Rectal smooth muscle tissue (tissue), 1 donor: ENCODE data around the gene ARHGEF28.

Experiments
- H3K27ac ChIP-seq: one replicate; pipeline ENCODE4 v1.7.0; 2013; ENCODE audit warnings: low read depth, low read length, inconsistent platforms
- H3K27me3 ChIP-seq: one replicate; pipeline ENCODE4 v1.7.0; 2013; ENCODE audit warnings: low read length; ENCODE audit not compliant: control insufficient read depth, insufficient read depth
- H3K36me3 ChIP-seq: one replicate; pipeline ENCODE4 v1.7.0; 2013; ENCODE audit warnings: low read length; ENCODE audit not compliant: control insufficient read depth, insufficient read depth
- H3K4me1 ChIP-seq: one replicate; pipeline ENCODE4 v1.7.0; 2013; ENCODE audit warnings: low read length; ENCODE audit not compliant: control insufficient read depth, insufficient read depth
- H3K4me3 ChIP-seq: one replicate; pipeline ENCODE4 v1.7.0; 2013; ENCODE audit warnings: low read length
- H3K9ac ChIP-seq: one replicate; pipeline ENCODE4 v1.7.0; 2013; ENCODE audit warnings: low read length

The ARHGEF28 gene

DNA sequence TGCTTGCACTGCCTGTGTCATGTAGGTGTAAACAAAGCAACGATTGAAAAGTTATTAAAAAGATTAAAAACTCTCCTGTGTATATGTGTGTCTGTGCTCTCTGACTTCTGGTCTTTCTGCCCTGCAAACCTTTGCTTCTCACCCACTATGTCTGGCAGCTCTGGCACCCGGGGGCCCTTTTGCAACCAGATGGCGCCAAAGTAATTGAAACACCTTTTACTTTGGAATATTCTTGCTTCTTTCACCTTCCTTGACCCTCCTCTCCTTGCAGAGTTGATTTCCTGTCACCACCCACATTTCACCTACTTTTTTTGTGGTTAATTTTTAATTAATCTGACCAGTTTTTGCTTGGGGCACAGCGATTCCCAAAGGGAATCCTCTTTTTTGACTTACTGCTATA lies 275.5 kb downstream of the ARHGEF28 start:
- H3K27me3 ChIP-seq: no peaks in the 10 kb centered on the region
- no peak overlapping the region for H3K27ac ChIP-seq
- H3K36me3 ChIP-seq: no peaks in the 10 kb centered on the region
- H3K4me3 ChIP-seq: no peak overlapping the region
- peaks cover 2% of the 10 kb centered on the region for H3K4me1 ChIP-seq
- no peak overlapping the region for H3K9ac ChIP-seq

DNA sequence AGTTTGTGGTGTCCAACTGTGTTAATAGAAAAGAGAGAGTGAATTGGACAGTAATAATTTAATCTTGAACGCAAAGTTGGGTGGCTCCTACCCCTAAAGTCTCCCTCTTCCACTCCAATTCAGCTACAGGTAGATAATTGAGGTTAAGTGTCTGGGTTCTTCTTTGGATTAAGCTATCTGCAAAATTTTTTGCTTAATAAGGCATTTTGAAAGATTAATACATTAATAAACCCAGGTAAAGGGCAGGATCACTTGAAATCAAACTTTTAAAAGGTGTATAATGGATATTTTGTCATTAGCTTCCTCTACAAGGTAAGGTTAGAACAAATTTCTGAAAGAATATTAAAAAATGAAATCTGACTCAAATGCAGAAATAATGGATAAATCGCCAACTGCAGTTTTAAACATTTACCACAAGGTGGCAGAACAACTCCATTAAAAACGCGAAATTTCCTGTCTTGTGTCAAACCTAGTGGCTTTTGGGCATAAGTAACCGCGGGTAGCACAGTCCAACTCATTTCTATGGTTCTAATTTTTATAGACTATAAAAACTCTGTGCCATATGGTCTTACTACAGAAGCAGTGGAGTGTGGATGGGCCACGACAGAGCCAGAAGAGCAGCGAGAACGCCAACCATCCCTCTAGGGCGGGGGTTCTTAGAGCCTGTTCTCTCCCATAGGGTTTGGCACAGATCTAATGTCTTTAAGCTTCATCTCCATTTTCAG lies 276.5 kb downstream of the ARHGEF28 start:
- Histone ChIP-seq H3K9ac (no peak overlapping the region), H3K4me1 (peaks cover 2% of the 10 kb centered on the region), H3K27ac (no peak overlapping the region), H3K4me3 (no peak overlapping the region), H3K27me3 (no peaks in the 10 kb centered on the region), H3K36me3 (no peaks in the 10 kb centered on the region)

DNA sequence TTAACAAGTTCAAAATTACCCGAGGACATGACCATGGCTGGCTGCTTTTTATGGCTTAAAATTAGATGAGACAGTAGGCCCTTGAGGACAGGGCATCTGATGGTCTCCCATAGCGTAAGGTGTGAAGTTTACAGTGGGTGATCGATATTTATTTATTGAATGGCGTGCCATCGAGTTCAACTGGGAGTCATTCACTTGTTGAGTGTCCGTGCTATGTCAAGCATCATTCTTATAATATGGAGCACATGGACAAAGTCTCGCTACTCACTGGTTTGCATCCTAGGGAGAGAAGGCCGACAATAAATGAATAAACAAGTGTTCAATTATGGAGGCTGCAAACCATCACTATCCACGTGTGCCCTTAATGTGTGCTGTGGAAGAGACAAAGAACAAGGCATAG lies 277.2 kb downstream of the ARHGEF28 start:
- Histone ChIP-seq H3K36me3 (no peaks in the 10 kb centered on the region), H3K27ac (no peak overlapping the region), H3K4me3 (no peak overlapping the region), H3K27me3 (no peaks in the 10 kb centered on the region), H3K4me1 (peaks cover 2% of the 10 kb centered on the region), H3K9ac (no peak overlapping the region)

DNA sequence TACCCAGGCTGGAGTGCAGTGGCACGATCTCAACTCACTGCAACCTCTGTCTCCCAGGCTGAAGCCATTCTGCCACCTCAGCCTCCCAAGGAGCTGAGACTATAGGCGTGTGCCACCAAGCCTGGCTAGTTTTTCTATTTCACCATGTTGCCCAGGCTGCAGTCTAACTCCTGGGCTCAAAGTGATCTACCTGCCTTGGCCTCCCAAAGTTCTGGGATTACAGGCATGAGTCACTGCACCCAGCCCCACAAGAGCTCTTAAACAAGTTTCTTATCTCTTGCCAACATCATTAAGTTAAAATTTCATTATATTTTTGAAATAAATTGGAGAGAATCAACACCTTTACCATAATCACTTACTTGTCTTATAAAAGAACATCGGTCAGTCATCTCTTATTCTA lies 280.3 kb downstream of the ARHGEF28 start:
- Histone ChIP-seq H3K4me1 (peaks cover 2% of the 10 kb centered on the region), H3K27me3 (no peaks in the 10 kb centered on the region), H3K9ac (no peak overlapping the region), H3K27ac (no peak overlapping the region), H3K36me3 (no peaks in the 10 kb centered on the region), H3K4me3 (no peak overlapping the region)

DNA sequence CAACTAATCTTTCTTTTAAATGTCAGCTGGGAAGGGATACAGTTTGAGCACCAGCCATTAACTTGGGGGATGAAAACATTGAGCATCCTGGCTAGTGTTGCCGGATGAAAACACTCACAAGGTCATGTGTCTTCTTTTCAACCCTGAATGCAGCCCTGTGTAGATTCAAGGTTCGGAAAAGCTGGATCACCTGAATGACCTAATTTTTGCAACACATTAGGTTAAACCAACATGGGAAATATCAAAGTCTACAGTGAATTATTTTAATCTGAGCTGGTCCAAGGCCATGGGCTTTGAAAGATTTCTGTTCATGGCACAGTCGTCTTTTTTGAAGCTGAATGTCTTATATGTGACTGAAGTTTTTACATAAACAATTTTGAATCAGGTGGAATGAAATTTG lies 281.2 kb downstream of the ARHGEF28 start:
- no peak overlapping the region for H3K27ac ChIP-seq

DNA sequence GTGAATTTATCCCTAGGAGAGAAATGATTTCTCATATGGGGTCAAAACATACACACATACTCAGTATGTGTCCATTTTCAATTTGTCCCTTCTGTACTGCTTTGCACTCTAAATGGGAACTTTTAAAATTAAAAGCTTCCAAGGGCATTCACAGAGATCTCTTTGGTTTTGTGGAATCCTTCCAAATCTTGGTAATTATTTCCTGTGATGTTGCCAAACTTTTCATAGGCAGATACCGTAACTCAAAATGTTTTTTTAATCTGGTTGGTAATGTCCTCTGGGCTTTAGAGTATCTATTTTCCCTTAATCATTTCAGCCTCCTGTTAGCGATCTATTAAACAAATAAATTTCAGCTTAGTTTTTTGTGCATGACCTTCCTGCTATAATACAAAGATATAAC lies 282.4 kb downstream of the ARHGEF28 start:
- Histone ChIP-seq H3K9ac (no peak overlapping the region), H3K36me3 (no peaks in the 10 kb centered on the region), H3K27ac (no peak overlapping the region)

More for the DNA sequence above, 281.2 kb downstream of the ARHGEF28 start:
- Histone ChIP-seq H3K36me3 (no peaks in the 10 kb centered on the region), H3K27me3 (no peaks in the 10 kb centered on the region), H3K4me3 (no peak overlapping the region), H3K9ac (no peak overlapping the region), H3K4me1 (peaks cover 2% of the 10 kb centered on the region)

DNA sequence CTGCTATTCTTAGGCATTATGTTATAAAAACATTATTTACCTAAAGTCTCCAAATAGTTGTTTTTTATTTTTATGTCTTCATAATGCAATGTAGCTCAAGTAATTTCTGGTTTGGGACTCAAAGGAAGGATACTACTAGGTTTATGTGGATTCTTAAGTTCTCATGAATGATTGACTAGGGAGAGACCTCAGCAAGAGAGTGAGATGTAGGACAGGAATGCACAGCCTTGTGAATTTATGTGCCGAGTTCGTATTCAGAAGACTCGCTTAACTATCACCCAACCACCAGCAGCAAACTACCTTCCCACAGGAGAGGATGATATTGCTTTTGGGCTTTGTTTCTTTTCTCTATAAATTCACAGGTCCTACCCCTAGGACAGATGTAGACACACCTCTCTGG lies 282.9 kb downstream of the ARHGEF28 start:
- no peak overlapping the region for H3K27ac ChIP-seq
- no peaks in the 10 kb centered on the region for H3K4me1 ChIP-seq
- H3K9ac ChIP-seq: no peak overlapping the region
- no peak overlapping the region for H3K4me3 ChIP-seq
- no peaks in the 10 kb centered on the region for H3K27me3 ChIP-seq
- no peaks in the 10 kb centered on the region for H3K36me3 ChIP-seq

More for the DNA sequence above, 282.4 kb downstream of the ARHGEF28 start:
- H3K4me3 ChIP-seq: no peak overlapping the region
- no peaks in the 10 kb centered on the region for H3K27me3 ChIP-seq
- no peaks in the 10 kb centered on the region for H3K4me1 ChIP-seq

DNA sequence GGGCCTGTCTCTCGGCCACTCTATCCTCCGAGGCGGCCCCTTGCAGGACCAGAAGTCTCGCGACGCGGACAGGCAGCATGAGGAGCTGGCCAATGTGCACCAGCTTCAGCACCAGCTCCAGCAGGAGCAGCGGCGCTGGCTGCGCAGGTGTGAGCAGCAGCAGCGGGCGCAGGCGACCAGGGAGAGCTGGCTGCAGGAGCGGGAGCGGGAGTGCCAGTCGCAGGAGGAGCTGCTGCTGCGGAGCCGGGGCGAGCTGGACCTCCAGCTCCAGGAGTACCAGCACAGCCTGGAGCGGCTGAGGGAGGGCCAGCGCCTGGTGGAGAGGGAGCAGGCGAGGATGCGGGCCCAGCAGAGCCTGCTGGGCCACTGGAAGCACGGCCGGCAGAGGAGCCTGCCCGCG lies 283.5 kb downstream of the ARHGEF28 start:
- H3K36me3 ChIP-seq: no peaks in the 10 kb centered on the region
- no peaks in the 10 kb centered on the region for H3K4me1 ChIP-seq
- no peak overlapping the region for H3K27ac ChIP-seq
- H3K27me3 ChIP-seq: no peaks in the 10 kb centered on the region
- H3K9ac ChIP-seq: no peak overlapping the region
- H3K4me3 ChIP-seq: no peak overlapping the region

DNA sequence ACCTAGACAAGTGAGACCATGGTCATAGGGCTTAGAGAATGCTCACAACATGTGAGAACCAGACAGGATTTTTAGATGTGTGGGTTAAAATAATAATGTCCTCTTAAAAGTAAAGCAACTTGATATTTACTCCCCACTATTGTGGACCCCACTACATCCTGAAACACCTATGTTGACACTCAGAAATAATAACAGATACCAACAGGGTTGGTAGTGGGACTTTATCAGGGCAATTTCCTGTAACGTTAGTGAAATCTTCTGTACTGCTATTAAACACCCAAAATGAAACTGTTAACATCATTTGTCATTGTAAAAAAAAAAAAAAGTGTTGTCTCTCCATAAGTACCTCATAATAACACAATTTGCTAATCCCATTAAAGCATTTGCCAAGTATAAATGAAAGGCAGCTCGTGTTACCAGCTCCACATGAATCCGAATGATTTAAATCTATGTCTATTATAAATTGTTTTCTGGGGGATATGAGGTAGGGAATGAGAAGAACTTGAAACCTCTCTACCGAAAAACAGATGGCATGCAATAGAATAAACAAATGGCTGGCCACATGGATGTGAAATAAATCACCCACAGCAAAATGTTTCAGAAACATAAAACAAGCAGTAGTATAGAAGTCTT lies 285.9 kb downstream of the ARHGEF28 start:
- H3K4me3 ChIP-seq: no peak overlapping the region
- H3K36me3 ChIP-seq: no peaks in the 10 kb centered on the region
- no peak overlapping the region for H3K27ac ChIP-seq
- no peak overlapping the region for H3K9ac ChIP-seq
- no peaks in the 10 kb centered on the region for H3K4me1 ChIP-seq
- no peaks in the 10 kb centered on the region for H3K27me3 ChIP-seq

DNA sequence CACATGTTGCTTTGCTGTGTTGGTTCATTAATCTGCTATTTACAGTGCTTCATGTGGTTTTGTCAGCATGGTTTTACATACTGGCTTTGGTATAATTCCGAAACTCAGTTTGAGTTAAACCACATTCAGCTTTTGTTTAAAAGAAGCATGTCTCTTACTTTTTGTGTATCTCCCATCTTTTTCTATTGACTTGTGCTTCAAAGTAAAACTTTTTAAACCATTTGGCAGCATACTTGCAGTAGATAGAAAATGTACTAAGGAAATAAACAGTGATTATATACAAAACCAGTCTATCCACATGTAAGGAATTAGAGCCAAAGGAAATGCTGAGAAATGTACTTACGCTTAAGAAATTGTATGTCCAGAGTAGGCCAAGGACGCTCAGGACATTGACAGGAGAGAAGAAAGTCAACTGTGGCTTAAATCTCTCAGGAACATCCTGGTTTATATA lies 286.9 kb downstream of the ARHGEF28 start:
- Histone ChIP-seq H3K27ac (no peak overlapping the region), H3K27me3 (no peaks in the 10 kb centered on the region), H3K36me3 (no peaks in the 10 kb centered on the region), H3K9ac (no peak overlapping the region), H3K4me1 (no peaks in the 10 kb centered on the region), H3K4me3 (no peak overlapping the region)

DNA sequence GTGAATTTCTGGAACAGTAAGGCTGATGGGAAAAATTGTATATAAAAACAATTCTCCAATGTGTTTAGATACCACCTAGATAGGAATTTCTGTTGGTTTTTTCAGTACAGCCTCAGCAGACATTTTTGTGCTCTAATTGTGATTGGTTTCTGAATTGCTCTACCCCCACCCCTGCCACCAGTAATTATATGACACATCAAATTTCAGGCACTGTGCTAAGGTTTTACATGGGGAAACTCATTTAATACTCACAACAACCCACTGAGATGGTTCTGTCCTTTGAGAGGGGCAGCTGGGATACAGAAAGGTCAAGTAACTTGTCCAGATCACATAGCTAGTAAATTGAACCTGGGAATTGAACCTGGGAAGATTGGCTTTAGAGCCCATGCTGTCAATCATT lies 288.0 kb downstream of the ARHGEF28 start:
- no peak overlapping the region for H3K27ac ChIP-seq
- no peaks in the 10 kb centered on the region for H3K4me1 ChIP-seq
- no peaks in the 10 kb centered on the region for H3K27me3 ChIP-seq
- H3K36me3 ChIP-seq: no peaks in the 10 kb centered on the region
- no peak overlapping the region for H3K9ac ChIP-seq
- no peak overlapping the region for H3K4me3 ChIP-seq

DNA sequence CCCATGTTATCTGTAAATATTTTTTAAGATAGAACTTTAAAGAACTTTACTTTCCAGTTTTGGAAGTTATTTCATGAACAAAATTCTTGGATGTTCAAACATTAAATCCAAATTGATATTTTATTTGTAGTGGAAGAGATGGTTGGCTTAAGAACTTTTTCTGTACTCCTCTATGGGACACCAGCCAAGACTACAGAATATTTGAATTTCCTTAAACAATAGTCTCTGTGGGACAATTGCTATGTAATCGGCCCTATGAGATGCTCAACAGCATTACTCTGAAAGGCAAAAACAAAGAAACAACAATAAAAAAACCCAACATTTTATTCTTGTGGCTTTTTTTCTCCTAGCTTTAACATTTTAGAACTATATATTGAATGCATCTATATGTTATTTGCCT lies 289.3 kb downstream of the ARHGEF28 start:
- no peaks in the 10 kb centered on the region for H3K36me3 ChIP-seq
- H3K4me3 ChIP-seq: no peak overlapping the region
- no peak overlapping the region for H3K9ac ChIP-seq
- no peaks in the 10 kb centered on the region for H3K27me3 ChIP-seq
- no peaks in the 10 kb centered on the region for H3K4me1 ChIP-seq
- no peak overlapping the region for H3K27ac ChIP-seq

DNA sequence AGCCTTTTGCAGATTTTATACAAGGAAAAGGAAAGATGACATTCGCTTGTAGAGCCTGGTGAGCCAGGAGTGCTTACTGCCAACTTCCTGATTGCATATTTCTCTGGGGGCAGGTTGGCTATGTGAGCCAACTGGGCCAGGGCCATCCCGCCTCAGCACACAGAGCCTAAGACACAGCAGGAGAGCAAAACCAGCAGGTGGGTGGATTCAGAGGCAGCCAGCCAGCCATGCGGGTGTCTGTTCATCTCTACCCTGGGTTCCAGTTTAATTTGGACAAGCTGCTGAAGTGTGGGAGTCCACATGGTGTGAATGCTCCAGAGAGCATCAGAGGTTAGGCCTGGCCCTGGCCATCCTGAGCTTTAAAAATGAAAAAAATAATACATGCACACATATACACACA lies 291.4 kb downstream of the ARHGEF28 start:
- H3K9ac ChIP-seq: no peak overlapping the region
- H3K27ac ChIP-seq: no peak overlapping the region
- no peaks in the 10 kb centered on the region for H3K36me3 ChIP-seq

More for the DNA sequence above, 291.4 kb downstream of the ARHGEF28 start:
- Histone ChIP-seq H3K4me1 (no peaks in the 10 kb centered on the region), H3K4me3 (no peak overlapping the region), H3K27me3 (no peaks in the 10 kb centered on the region)
